Measurements from ENCODE around the gene CLIC4.

Gene CLIC4

DNA sequence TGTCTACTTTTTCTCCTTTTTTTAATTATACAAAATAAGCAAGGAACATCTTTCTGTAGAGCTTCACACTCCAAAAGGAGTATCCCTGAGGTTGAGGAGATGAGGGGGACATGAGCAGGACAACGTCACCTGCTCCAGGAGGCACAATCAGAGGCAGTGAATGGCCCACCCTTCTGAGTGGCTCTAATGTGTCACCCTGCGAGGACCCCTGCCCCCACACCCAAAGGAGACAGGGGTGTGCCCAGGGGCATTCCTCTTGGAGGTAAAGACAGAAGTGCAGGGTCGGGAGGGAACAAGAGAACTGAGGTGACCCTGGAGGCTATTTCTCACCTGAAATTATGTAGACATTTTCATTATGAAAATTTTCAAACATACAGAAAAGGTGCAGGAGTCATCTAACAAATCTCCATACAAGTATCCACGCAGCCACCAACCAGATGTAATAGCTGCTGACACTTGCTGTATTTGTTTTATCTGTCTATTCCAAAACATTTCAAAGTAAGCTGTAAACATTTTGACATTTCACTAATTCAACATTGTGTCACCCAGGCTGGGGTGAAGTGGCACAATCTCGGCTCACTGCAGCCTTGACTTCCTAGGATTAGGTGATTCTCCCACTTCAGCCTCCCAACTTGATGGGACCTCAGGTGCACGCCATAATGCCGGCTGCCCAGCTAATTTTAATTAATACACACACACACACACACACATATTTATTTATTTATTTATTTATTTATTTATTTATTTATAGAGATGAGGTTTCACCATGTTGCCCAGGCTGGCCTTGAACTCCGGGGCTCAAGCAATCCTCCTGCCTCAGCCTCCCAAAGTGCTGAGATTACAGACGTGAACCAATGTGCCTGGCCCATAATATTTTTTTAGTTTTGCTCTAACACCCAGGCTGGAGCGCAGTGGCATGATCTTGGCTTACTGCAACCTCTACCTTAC is 114.1 kb downstream of the CLIC4 start:
- Histone ChIP-seq H3K27ac (ENCODE audit: low read length) (no peak overlapping the region), H3K4me1 (ENCODE audit: insufficient read depth, low read length) (no peaks in the 10 kb centered on the region), H3K9ac (ENCODE audit: low read depth, low read length) (no peak overlapping the region), H3K36me3 (ENCODE audit: insufficient read depth, low read length) (no peaks in the 10 kb centered on the region), H3K9me3 (ENCODE audit: insufficient read depth, low read length, severe bottlenecking) (no peaks in the 10 kb centered on the region), H3K27me3 (ENCODE audit: insufficient read depth, low read length, poor library complexity) (no peaks in the 10 kb centered on the region), H3K79me2 (ENCODE audit: insufficient read depth, low read length) (no peaks in the 10 kb centered on the region), H2AFZ (ENCODE audit: low read depth, low read length) (no peak overlapping the region), H4K20me1 (ENCODE audit: insufficient read depth, low read length) (0 out of 2 replicates have a peak, but pooled peaks cover 3% of the 10 kb centered on the region), H3K4me2 (ENCODE audit: insufficient read depth, low read length) (no peak overlapping the region), H3K4me3 (ENCODE audit: low read depth in 1 of 2, low read length in 2 of 2) (no peak overlapping the region)
- no peak for DNase-seq
- TF ChIP-seq, protein P1, sequence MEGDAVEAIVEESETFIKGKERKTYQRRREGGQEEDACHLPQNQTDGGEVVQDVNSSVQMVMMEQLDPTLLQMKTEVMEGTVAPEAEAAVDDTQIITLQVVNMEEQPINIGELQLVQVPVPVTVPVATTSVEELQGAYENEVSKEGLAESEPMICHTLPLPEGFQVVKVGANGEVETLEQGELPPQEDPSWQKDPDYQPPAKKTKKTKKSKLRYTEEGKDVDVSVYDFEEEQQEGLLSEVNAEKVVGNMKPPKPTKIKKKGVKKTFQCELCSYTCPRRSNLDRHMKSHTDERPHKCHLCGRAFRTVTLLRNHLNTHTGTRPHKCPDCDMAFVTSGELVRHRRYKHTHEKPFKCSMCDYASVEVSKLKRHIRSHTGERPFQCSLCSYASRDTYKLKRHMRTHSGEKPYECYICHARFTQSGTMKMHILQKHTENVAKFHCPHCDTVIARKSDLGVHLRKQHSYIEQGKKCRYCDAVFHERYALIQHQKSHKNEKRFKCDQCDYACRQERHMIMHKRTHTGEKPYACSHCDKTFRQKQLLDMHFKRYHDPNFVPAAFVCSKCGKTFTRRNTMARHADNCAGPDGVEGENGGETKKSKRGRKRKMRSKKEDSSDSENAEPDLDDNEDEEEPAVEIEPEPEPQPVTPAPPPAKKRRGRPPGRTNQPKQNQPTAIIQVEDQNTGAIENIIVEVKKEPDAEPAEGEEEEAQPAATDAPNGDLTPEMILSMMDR (IDR thresholded peaks at IDR 0.05; ENCODE audit: borderline replicate concordance, extremely low read depth, low read length, poor library complexity, severe bottlenecking) = no peak
- TF ChIP-seq EZH2 (IDR thresholded peaks at IDR 0.05; ENCODE audit: borderline replicate concordance, low read depth, low read length, severe bottlenecking) = no peak
- no peak for ATAC-seq (ENCODE audit: insufficient read depth, low read depth)

DNA sequence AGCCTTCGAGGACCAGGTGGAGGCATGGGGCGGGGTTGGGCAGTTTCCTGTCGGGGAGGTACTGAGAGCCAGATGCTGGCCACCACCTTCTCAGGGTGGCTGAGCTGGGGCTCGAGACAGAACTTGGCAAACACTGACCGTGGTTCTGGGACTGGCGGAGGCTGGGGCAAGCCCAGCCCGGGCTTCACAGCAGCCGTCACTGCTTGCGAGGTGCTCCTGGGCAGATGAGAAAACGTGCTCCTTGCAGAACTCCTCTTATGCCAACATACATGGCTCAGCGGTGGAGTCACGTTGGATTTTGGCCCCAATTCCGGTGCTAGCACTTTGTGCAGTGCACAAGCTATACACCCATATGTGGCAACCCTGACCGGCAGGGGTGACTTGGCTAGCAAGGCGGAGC is 115.6 kb downstream of the CLIC4 start:
- TF ChIP-seq, protein P1 (IDR thresholded peaks at IDR 0.05; ENCODE audit: borderline replicate concordance, extremely low read depth, low read length, poor library complexity, severe bottlenecking) = no peak
- no peak for TF ChIP-seq EZH2 (IDR thresholded peaks at IDR 0.05; ENCODE audit: borderline replicate concordance, low read depth, low read length, severe bottlenecking)
- Histone ChIP-seq H3K4me1 (ENCODE audit: insufficient read depth, low read length) (no peaks in the 10 kb centered on the region), H3K79me2 (ENCODE audit: insufficient read depth, low read length) (no peaks in the 10 kb centered on the region), H3K9ac (ENCODE audit: low read depth, low read length) (no peak overlapping the region), H3K4me2 (ENCODE audit: insufficient read depth, low read length) (no peak overlapping the region), H3K36me3 (ENCODE audit: insufficient read depth, low read length) (no peaks in the 10 kb centered on the region), H3K27me3 (ENCODE audit: insufficient read depth, low read length, poor library complexity) (peaks cover 4% of the 10 kb centered on the region), H3K27ac (ENCODE audit: low read length) (no peak overlapping the region), H2AFZ (ENCODE audit: low read depth, low read length) (no peak overlapping the region), H3K4me3 (ENCODE audit: low read depth in 1 of 2, low read length in 2 of 2) (no peak overlapping the region), H3K9me3 (ENCODE audit: insufficient read depth, low read length, severe bottlenecking) (no peaks in the 10 kb centered on the region), H4K20me1 (ENCODE audit: insufficient read depth, low read length) (0 out of 2 replicates have a peak, but pooled peaks cover 3% of the 10 kb centered on the region)
- ATAC-seq (ENCODE audit: insufficient read depth, low read depth) (no peak), DNase-seq (no peak)

DNA sequence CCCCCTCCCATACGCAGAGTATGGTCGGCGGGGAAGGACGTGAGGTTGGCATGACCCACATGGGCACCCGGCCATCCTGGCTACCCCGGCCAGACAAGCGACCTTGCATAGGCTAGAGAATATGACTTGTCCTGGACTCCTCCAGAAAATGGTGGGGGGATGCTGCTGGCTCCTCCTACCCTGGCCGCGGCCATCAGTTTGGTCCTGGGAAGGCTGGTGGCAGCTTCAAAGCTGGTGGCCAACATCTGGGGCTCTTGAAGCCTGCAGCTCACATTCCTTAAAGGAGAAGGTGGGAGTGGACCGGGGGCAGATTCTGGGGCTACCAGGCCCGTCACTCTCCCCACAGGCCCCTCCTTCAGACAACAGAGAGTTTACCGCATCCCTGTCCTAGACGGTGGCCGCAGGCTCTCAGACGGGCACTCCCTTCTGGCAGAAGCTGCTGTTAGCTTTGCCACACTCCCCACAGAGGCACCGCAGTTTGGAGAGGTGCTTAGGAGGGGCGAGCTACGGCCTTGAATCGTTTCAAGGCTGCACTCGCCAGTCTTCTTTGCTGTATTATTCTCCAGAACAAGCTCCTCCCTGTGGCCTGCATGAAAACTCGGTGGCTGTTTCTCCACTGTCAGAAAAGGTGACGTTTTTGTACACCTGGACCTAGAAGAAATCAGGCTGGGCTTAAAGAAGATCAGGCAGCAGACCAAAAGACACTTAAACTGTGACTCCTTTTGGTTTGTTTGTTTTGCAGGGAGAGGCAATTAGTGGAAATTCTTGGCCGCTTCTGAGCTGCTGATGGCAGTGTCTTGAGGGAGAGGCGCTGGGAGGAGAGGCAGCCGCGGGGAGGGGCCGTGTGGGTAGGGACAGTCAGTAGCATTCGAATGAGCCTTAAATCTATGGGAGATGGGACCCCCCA is 116.8 kb downstream of the CLIC4 start:
- 0 out of 2 replicates have a peak, but pooled peaks cover 3% of the 10 kb centered on the region for H4K20me1 ChIP-seq (ENCODE audit: insufficient read depth, low read length)
- no peak overlapping the region for H2AFZ ChIP-seq (ENCODE audit: low read depth, low read length)
- H3K36me3 ChIP-seq (ENCODE audit: insufficient read depth, low read length) = no peaks in the 10 kb centered on the region
- H3K4me3 ChIP-seq (ENCODE audit: low read depth in 1 of 2, low read length in 2 of 2) = no peak overlapping the region
- peaks cover 7% of the 10 kb centered on the region for H3K27me3 ChIP-seq (ENCODE audit: insufficient read depth, low read length, poor library complexity)
- H3K9ac ChIP-seq (ENCODE audit: low read depth, low read length) = no peak overlapping the region
- H3K9me3 ChIP-seq (ENCODE audit: insufficient read depth, low read length, severe bottlenecking) = no peaks in the 10 kb centered on the region
- ATAC-seq (ENCODE audit: insufficient read depth, low read depth) = no peak
- H3K27ac ChIP-seq (ENCODE audit: low read length) = no peak overlapping the region
- no peaks in the 10 kb centered on the region for H3K4me1 ChIP-seq (ENCODE audit: insufficient read depth, low read length)
- no peak overlapping the region for H3K4me2 ChIP-seq (ENCODE audit: insufficient read depth, low read length)
- no peak for DNase-seq
- H3K79me2 ChIP-seq (ENCODE audit: insufficient read depth, low read length) = no peaks in the 10 kb centered on the region
- no peak for TF ChIP-seq EZH2 (IDR thresholded peaks at IDR 0.05; ENCODE audit: borderline replicate concordance, low read depth, low read length, severe bottlenecking)
- TF ChIP-seq, protein P1 (IDR thresholded peaks at IDR 0.05; ENCODE audit: borderline replicate concordance, extremely low read depth, low read length, poor library complexity, severe bottlenecking) = no peak
